GM12875 (cell line): ENCODE measurements around the gene SPATA17.

Source experiments
- H3K4me3 ChIP-seq: one replicate; pipeline ENCODE4 v1.5.1; 2011; ENCODE audit warnings: low read depth, low read length, control low read depth
- CTCF ChIP-seq: IDR thresholded peaks from 2 replicates; pipeline ENCODE4 v1.5.1; 2011; ENCODE audit warnings: low read depth, mild to moderate bottlenecking, control low read depth, inconsistent platforms, low read length, moderate library complexity, borderline replicate concordance; ENCODE audit not compliant: insufficient read depth

Gene SPATA17

GRCh38 chr1:217839161-217839560 is 208.0 kb downstream of the SPATA17 start:
- H3K4me3 ChIP-seq = no peak overlapping the region
- TF ChIP-seq CTCF = no peak

GRCh38 chr1:217846733-217847132 is 215.6 kb downstream of the SPATA17 start:
- no peak for TF ChIP-seq CTCF
- no peak overlapping the region for H3K4me3 ChIP-seq

GRCh38 chr1:217847643-217848042 is 216.5 kb downstream of the SPATA17 start:
- H3K4me3 ChIP-seq = no peak overlapping the region
- TF ChIP-seq CTCF = no peak

- H3K4me3 ChIP-seq = no peak overlapping the region
- TF ChIP-seq CTCF = no peak
Measured at GRCh38 chr1:217856342-217857034, 225.3 kb downstream of the SPATA17 start.

- TF ChIP-seq CTCF = no peak
- no peak overlapping the region for H3K4me3 ChIP-seq
Measured at GRCh38 chr1:217857061-217857460, 225.9 kb downstream of the SPATA17 start.

GRCh38 chr1:217861658-217862057 is 230.5 kb downstream of the SPATA17 start:
- no peak overlapping the region for H3K4me3 ChIP-seq
- no peak for TF ChIP-seq CTCF

GRCh38 chr1:217867446-217867995 is 236.4 kb downstream of the SPATA17 start:
- TF ChIP-seq CTCF = no peak

More at GRCh38 chr1:217867446-217867995, 236.4 kb downstream of the SPATA17 start:
- no peak overlapping the region for H3K4me3 ChIP-seq
